BLaER1 treated with 17β-estradiol and CSF1 and Interleukin-3, amounts not matched to agents 10 nM and 100 nM (cell line): ENCODE results near the gene CDK13.
"Not testable (repeated sequence)": the region's sequence is repeated elsewhere in the genome, so short reads cannot be mapped to it uniquely, and the experiment has no call there.

Experiments used
- H3K27ac ChIP-seq, 11 experiments: shearing (Covaris generic); formaldehyde crosslinking; 2 replicates each; pipeline ENCODE4 v1.8.1; 2022
- H3K27me3 ChIP-seq, 11 experiments: shearing (Covaris generic); formaldehyde crosslinking; 2 replicates each; pipeline ENCODE4 v1.8.1; 2022
- H3K36me3 ChIP-seq, 11 experiments: shearing (Covaris generic); formaldehyde crosslinking; 2 replicates each; pipeline ENCODE4 v1.8.1; 2022
- H3K4me1 ChIP-seq, 10 experiments: shearing (Covaris generic); formaldehyde crosslinking; 2 replicates each; pipeline ENCODE4 v1.8.1; 2022
- H3K4me2 ChIP-seq, 11 experiments: shearing (Covaris generic); formaldehyde crosslinking; 2 replicates each; pipeline ENCODE4 v1.8.1; 2022
- H3K4me3 ChIP-seq, 10 experiments: shearing (Covaris generic); formaldehyde crosslinking; 2 replicates each; pipeline ENCODE4 v1.8.1; 2022
- H3K9ac ChIP-seq, 11 experiments: shearing (Covaris generic); formaldehyde crosslinking; 2 replicates each; pipeline ENCODE4 v1.8.1; 2022
- H3K9me3 ChIP-seq, 11 experiments: shearing (Covaris generic); formaldehyde crosslinking; replicated peaks in 1 of 11; 2 replicates each; pipeline ENCODE4 v1.8.1; 2022
- H4K20me1 ChIP-seq, 11 experiments: shearing (Covaris generic); formaldehyde crosslinking; 2 replicates each; pipeline ENCODE4 v1.8.1; 2022
- Cebpa-rat ChIP-seq, 11 experiments: shearing (Covaris generic); IDR thresholded peaks; 2 replicates each; pipeline ENCODE4 v1.8.1; 2022

The CDK13 gene

DNA sequence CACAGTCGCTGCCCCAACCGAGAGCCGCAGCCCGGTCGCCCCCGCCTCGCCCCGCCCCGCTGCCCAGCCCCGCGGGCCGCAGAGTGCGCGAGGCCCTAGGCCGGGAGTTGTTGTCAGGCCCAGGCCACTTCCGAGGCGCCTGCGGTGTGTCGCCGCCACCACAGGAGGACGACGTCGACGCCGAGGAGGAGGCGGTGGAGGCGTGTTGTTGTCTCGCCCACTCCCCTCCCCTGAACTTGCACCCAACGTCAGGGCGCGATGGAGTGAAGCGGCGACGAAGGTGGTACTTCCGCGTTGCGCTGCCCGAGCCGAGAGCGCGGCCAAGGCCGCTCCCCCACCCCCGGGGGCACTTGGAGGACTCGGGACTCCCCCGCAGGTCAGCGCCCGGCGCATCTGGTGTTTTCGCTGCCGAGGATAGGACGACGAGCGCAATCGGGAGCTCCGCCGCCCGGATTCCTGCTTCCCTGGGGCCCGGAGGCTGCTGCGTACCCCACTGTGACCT lies at the start of gene CDK13:
TSS of gene CDK13 (plus strand) at position 286 of the 502 bp plus-strand sequence. CDS start 386 bp downstream, outside the sequence.
- no peak for TF ChIP-seq Cebpa-rat (IDR thresholded peaks at IDR 0.05)
- H3K4me2 ChIP-seq = peak within 1 kb of the TSS; percentile 87 to 97 (median 91)
- peak within 1 kb of the TSS; percentile 92 to 100 (median 96) for H3K4me3 ChIP-seq
- no peaks in the 10 kb centered on the region for H3K9me3 ChIP-seq
- peaks cover 30 to 40% (median 33%) of the 10 kb centered on the region in 10 experiments for H3K4me1 ChIP-seq
- H4K20me1 ChIP-seq = peaks cover 38 to 49% (median 47%) of the 10 kb centered on the region in 11 experiments
- peak within 1 kb of the TSS; percentile 97 to 100 (median 99) for H3K9ac ChIP-seq
- peak within 1 kb of the TSS; percentile 95 to 100 (median 99) for H3K27ac ChIP-seq
- H3K27me3 ChIP-seq = no peaks in the 10 kb centered on the region
- peaks cover 0 to 14% (median 0%) of the 10 kb centered on the region in 11 experiments; a peak in 7 of 22 replicates for H3K36me3 ChIP-seq

DNA sequence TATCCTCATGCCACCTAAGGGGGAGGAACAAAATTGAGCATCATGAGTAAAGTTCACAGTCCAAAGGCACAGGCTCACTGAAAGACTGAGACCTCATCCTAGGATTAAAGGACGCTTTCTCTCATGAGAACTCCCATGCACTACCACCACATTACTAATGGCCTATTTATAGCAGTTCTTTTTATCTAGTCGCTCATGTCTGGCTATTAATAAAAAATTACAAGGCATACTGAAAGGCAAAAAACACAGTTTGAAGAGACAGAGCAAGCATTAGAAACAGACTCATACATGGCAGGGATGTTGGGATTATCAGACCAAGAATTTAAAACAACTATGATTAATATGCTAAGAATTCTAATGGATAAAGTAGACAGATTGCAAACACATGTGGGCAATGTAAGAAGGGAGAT lies 46.0 kb upstream of the CDK13 start:
- H3K9ac ChIP-seq = no peak overlapping the region
- no peak overlapping the region for H3K4me3 ChIP-seq
- no peak for TF ChIP-seq Cebpa-rat (IDR thresholded peaks at IDR 0.05)

DNA sequence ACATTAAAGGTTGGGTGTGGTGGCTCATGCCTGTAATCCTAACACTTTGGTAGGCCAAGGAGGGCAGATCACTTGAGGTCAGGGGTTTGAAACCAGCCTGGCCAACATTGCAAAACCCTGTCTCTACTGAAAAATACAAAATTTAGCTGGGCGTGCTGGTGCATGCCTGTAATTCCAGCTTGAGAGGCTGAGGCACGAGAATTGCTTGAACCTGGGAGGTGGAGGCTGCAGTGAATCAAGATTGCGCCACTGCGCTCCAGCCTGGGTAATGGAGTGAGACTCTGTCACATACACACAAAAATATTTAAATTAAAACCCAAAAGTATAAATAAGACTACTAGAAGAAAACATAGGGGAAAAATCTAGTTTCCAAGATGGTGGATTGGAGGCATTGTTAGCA lies 41.9 kb upstream of the CDK13 start:
- no peaks in the 10 kb centered on the region for H3K36me3 ChIP-seq
- no peak overlapping the region for H3K9ac ChIP-seq
- peaks cover 9 to 29% (median 19%) of the 10 kb centered on the region in 11 experiments; a peak in 21 of 22 replicates for H3K9me3 ChIP-seq
- no peaks in the 10 kb centered on the region for H3K27me3 ChIP-seq
- H3K4me2 ChIP-seq = no peak overlapping the region
- H3K4me3 ChIP-seq = no peak overlapping the region
- no peak overlapping the region for H3K27ac ChIP-seq
- no peaks in the 10 kb centered on the region for H4K20me1 ChIP-seq
- H3K4me1 ChIP-seq = peaks cover 0 to 12% (median 6%) of the 10 kb centered on the region in 10 experiments; a peak in 9 of 20 replicates
- no peak for TF ChIP-seq Cebpa-rat (IDR thresholded peaks at IDR 0.05)

More for the DNA sequence above, 46.0 kb upstream of the CDK13 start:
- Histone ChIP-seq H3K36me3 (no peaks in the 10 kb centered on the region), H3K27me3 (no peaks in the 10 kb centered on the region), H3K4me1 (no peaks in the 10 kb centered on the region), H3K4me2 (no peak overlapping the region), H4K20me1 (no peaks in the 10 kb centered on the region), H3K9me3 (peaks cover 10 to 30% (median 18%) of the 10 kb centered on the region in 11 experiments; a peak in 21 of 22 replicates), H3K27ac (no peak overlapping the region)

DNA sequence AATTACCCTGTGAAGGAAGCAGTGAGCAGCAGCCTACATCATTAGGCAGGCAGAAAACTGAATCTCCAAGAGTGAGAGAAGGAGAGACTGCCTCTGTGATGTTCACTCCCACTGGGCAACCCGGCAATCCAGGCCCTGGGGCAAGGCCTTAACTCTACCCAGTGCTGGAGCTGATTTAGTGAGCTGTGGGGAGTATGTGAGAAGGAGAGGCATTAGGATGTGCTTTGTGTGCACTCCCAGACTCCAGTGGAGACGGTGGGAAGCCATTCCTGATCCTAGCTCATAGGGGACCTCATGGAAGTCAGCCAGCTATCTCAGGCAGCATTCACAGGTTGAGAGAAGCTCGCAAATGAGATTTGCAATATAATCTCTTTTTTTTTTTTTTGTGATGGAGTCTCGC lies 41.1 kb upstream of the CDK13 start:
- no peak overlapping the region for H3K4me3 ChIP-seq
- H3K36me3 ChIP-seq = no peaks in the 10 kb centered on the region
- H3K9ac ChIP-seq = no peak overlapping the region
- no peak overlapping the region for H3K27ac ChIP-seq
- no peak overlapping the region for H3K4me2 ChIP-seq
- no peak for TF ChIP-seq Cebpa-rat (IDR thresholded peaks at IDR 0.05)
- H3K27me3 ChIP-seq = no peaks in the 10 kb centered on the region
- H3K4me1 ChIP-seq = peaks cover 0 to 12% (median 6%) of the 10 kb centered on the region in 10 experiments; a peak in 9 of 20 replicates
- H4K20me1 ChIP-seq = no peaks in the 10 kb centered on the region
- peaks cover 9 to 29% (median 15%) of the 10 kb centered on the region in 11 experiments; a peak in 21 of 22 replicates for H3K9me3 ChIP-seq

DNA sequence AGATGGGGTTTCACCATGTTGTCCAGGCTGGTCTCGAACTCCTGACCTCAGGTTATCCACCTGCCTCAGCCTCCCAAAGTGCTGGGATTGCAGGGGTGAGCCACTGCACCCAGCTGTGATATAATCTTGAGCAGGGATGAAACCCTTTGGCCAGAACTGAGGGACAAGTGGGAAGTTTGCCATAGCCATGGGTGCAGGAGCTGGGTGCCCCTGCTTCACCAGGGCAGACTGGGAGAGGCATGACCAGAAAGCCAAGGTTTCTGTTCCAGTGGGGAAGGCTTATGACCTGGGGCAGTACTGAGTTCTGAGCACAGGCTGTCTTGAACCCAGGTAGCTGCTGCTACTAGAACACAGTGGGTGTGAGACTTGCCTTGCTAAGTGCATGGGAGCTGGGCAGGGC lies 40.5 kb upstream of the CDK13 start:
- no peak overlapping the region; a peak in 1 of 22 replicates for H3K27ac ChIP-seq
- peaks cover 0 to 12% (median 6%) of the 10 kb centered on the region in 10 experiments; a peak in 9 of 20 replicates for H3K4me1 ChIP-seq
- H4K20me1 ChIP-seq = no peaks in the 10 kb centered on the region
- peak overlapping the region in 4 of 11 experiments; percentile 4 to 42 (median 28); a peak in 5 of 22 replicates for H3K4me2 ChIP-seq
- no peaks in the 10 kb centered on the region for H3K36me3 ChIP-seq
- H3K9ac ChIP-seq = no peak overlapping the region
- no peaks in the 10 kb centered on the region for H3K27me3 ChIP-seq
- H3K4me3 ChIP-seq = no peak overlapping the region
- TF ChIP-seq Cebpa-rat (IDR thresholded peaks at IDR 0.05) = no peak
- H3K9me3 ChIP-seq = peaks cover 10 to 29% (median 19%) of the 10 kb centered on the region in 11 experiments; a peak in 21 of 22 replicates

DNA sequence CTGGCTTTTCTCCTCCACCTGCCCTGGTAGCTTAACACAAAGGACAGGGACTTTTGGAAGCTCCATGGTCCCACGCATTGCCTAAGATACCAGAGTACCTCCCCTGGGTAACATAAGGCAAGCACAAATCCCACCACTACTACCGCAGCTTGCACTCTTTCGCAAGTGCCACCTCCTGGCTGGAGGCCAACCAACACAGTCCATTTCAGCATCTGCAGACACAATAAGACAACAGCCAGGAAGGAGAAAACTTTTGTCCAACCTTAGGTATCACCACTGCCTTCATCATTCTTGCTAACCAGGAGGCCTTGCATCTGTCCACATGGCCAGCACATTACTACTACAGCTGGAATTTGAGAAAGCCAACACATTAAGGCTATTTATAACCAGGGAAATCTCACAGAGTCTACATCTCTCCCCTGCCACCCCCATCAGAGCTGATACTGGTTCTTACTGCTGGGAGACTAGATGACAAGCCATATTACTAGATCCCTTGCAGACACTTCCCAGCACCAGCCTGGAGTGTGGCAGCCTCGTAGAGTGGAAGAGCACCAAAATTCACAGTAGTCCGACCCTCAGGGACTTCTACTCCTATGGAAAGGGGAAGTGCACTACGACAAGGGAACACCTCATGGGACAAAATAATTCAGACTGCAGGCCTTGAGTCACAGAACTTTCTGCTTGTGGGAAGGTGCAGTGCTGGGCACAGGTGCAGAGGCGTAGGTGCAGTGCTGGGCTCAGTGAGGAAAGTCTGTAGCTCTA lies 39.8 kb upstream of the CDK13 start:
- Histone ChIP-seq H3K27me3 (no peaks in the 10 kb centered on the region), H3K9me3 (peaks cover 10 to 33% (median 23%) of the 10 kb centered on the region in 11 experiments; a peak in 21 of 22 replicates), H3K4me1 (peaks cover 0 to 13% (median 9%) of the 10 kb centered on the region in 10 experiments; a peak in 11 of 20 replicates), H3K27ac (peak overlapping the region in 1 of 11 experiments; percentile 23; a peak in 2 of 22 replicates), H3K4me3 (no peak overlapping the region), H4K20me1 (no peaks in the 10 kb centered on the region), H3K36me3 (no peaks in the 10 kb centered on the region), H3K9ac (no peak overlapping the region), H3K4me2 (peak overlapping the region in 7 of 11 experiments; percentile 0 to 42 (median 21); a peak in 7 of 22 replicates)
- TF ChIP-seq Cebpa-rat (IDR thresholded peaks at IDR 0.05) = peak in 3 of 11 experiments; percentile 50 to 62 (median 58); a peak in 5 of 22 replicates

DNA sequence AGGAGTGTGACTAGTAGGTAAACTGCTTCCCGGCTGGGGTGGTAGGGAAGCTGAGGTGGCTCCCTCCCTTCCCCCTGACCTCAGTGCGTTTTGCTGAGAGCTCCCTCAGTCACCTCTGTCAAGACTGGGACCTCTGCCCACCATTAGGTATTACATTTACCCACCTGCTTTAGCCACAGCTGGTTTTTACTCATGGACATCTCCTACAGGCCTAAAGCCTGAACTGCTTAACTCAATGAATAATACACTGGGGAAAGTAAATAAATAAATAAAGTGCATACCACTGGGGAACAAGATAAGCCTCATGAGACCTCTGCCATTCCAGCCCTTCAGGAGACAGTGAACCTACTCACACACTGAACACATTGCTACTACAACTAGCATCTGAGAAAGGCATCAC lies 38.9 kb upstream of the CDK13 start:
- H3K4me3 ChIP-seq = no peak overlapping the region
- H3K9ac ChIP-seq = no peak overlapping the region
- H3K9me3 ChIP-seq = peaks cover 10 to 37% (median 26%) of the 10 kb centered on the region in 11 experiments; a peak in 21 of 22 replicates
- H3K4me1 ChIP-seq = peaks cover 0 to 14% (median 9%) of the 10 kb centered on the region in 10 experiments; a peak in 11 of 20 replicates
- TF ChIP-seq Cebpa-rat (IDR thresholded peaks at IDR 0.05) = no peak
- no peak overlapping the region for H3K27ac ChIP-seq
- no peaks in the 10 kb centered on the region for H3K27me3 ChIP-seq
- no peaks in the 10 kb centered on the region for H3K36me3 ChIP-seq
- H3K4me2 ChIP-seq = no peak overlapping the region
- no peaks in the 10 kb centered on the region for H4K20me1 ChIP-seq

DNA sequence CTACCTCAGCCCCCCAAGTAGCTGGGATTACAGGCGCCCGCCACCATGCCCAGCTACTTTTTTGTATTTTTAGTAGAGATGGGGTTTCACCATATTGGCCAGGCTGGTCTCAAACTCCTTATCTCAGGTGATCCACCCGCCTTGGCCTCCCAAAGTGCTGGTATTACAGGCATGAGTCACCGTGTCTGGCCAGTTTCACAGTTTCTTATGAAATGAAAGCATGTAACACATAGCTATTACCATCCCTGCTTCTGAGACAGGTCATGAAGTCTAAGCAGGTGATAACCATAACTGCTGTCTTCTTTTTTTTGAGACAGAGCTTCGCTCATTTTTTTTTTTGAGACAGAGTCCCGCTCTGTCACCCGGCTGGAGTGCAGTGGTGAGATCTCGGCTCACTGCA lies 34.2 kb upstream of the CDK13 start:
- H3K36me3 ChIP-seq, H3K4me2 ChIP-seq, H3K27me3 ChIP-seq, H3K4me3 ChIP-seq, H3K27ac ChIP-seq, H4K20me1 ChIP-seq, H3K9ac ChIP-seq, H3K4me1 ChIP-seq: not testable (repeated sequence)
- H3K9me3 ChIP-seq = peaks cover 0 to 34% (median 13%) of the 10 kb centered on the region in 11 experiments; a peak in 13 of 22 replicates

DNA sequence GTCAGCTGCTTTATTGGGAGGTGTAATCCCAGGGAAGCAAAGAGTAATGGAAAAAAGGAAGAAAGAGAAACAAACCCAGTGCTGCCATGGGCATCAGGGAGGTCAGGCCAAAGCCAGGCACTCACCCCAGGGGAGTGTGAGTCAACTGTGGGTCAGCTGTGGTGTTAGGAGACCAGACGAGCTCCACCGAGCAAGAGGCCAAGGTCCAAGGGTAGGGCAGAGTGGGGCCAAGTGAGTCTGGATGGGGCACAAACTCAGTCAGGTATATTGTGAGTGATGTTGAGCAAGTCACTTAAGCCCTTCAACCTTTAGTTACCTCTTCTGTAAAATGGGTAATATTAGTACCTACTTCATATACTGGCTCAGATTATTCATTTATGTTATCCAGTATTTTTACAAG lies 30.4 kb upstream of the CDK13 start:
- no peak overlapping the region for H3K9ac ChIP-seq
- H3K9me3 ChIP-seq = peaks cover 0 to 18% (median 5%) of the 10 kb centered on the region in 11 experiments; a peak in 9 of 22 replicates
- H3K27me3 ChIP-seq = no peaks in the 10 kb centered on the region
- no peak overlapping the region for H3K27ac ChIP-seq
- no peaks in the 10 kb centered on the region for H3K36me3 ChIP-seq
- H4K20me1 ChIP-seq = no peaks in the 10 kb centered on the region
- peaks cover 0 to 7% (median 0%) of the 10 kb centered on the region in 10 experiments; a peak in 3 of 20 replicates for H3K4me1 ChIP-seq
- H3K4me2 ChIP-seq = no peak overlapping the region
- H3K4me3 ChIP-seq = no peak overlapping the region
- no peak for TF ChIP-seq Cebpa-rat (IDR thresholded peaks at IDR 0.05)
